NAMALWA (cell line): ENCODE measurements around the gene EMILIN1.
A peak's percentile ranks its signal among the peaks of the same experiment; 100 is the strongest.

Source experiments
- DNase-seq: peaks from one replicate; pipeline ENCODE4 v3.0.0-alpha.2; 2015; ENCODE audit warnings: low spot score

EMILIN1 gene

GRCh38 chr2:27078267-27079194 lies at the start of gene EMILIN1:
Gene EMILIN1 (plus strand): TSS chr2:27078615. CDS start chr2:27079066, 451 bp downstream.
- no peak for DNase-seq

GRCh38 chr2:27029051-27029450 lies 49.4 kb upstream of the EMILIN1 start:
- DNase-seq: no peak

GRCh38 chr2:27032495-27033252 lies 45.7 kb upstream of the EMILIN1 start, which contains the start of gene TMEM214:
Gene TMEM214 (plus strand): TSS chr2:27032965. CDS start chr2:27033016, 51 bp downstream.
- DNase-seq: peak; percentile 81

- DNase-seq: no peak
Measured at GRCh38 chr2:27033253-27033852, 45.1 kb upstream of the EMILIN1 start.

GRCh38 chr2:27038012-27038411 lies 40.4 kb upstream of the EMILIN1 start:
- DNase-seq: no peak

GRCh38 chr2:27038631-27039339 lies 39.6 kb upstream of the EMILIN1 start:
- no peak for DNase-seq

- DNase-seq: no peak
Measured at GRCh38 chr2:27039426-27039825, 39.0 kb upstream of the EMILIN1 start.

GRCh38 chr2:27039871-27040270 lies 38.5 kb upstream of the EMILIN1 start:
- no peak for DNase-seq

- no peak for DNase-seq
Measured at GRCh38 chr2:27040282-27040681, 38.1 kb upstream of the EMILIN1 start.

GRCh38 chr2:27041752-27042151 lies 36.7 kb upstream of the EMILIN1 start:
- no peak for DNase-seq

- peak; percentile 38 for DNase-seq
Measured at GRCh38 chr2:27042159-27042661, 36.2 kb upstream of the EMILIN1 start.

- DNase-seq: no peak
Measured at GRCh38 chr2:27042985-27043634, 35.3 kb upstream of the EMILIN1 start.

GRCh38 chr2:27049422-27050280 lies 28.8 kb upstream of the EMILIN1 start:
- no peak for DNase-seq

GRCh38 chr2:27050281-27050995 lies 28.0 kb upstream of the EMILIN1 start:
- no peak for DNase-seq

GRCh38 chr2:27050996-27051901 lies 27.2 kb upstream of the EMILIN1 start, which contains the start of gene AGBL5:
Gene AGBL5 (plus strand): TSS chr2:27051668. CDS start chr2:27052959, 1,291 bp downstream.
- peak; percentile 97 for DNase-seq

GRCh38 chr2:27051902-27052645 lies 26.3 kb upstream of the EMILIN1 start:
- DNase-seq: peak; percentile 43

GRCh38 chr2:27053321-27053720 lies 25.1 kb upstream of the EMILIN1 start:
- DNase-seq: no peak
